Brain pericyte (primary cell): Measurements from ENCODE around the gene CCT5.
"Not testable (repeated sequence)": the region's sequence is repeated elsewhere in the genome, so short reads cannot be mapped to it uniquely, and the experiment has no call there.

ENCODE experiments used
- DNase-seq: peaks from one replicate; pipeline ENCODE4 v3.0.0-alpha.2; 2012; ENCODE audit warnings: low read depth, low spot score

CCT5 gene

DNA sequence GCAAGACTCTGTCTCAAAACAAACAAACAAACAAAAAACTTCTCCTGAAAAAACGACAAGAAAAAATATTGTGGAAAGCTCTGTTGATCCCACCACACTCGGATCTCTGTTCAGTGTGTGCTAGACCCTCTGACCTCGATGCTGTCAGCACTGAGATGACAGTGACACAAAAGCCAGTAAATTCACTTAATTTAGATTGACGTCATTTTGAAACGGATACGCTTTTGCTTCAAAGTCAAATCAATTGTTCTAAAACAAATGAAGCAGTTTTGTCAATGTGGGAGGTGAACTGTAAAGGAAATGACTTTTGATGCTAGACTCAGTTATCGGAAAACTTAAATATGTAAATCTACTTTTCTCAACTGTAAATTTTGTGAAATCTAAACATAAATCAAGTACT, 26.6 kb downstream of the CCT5 start:
- no peak for DNase-seq

DNA sequence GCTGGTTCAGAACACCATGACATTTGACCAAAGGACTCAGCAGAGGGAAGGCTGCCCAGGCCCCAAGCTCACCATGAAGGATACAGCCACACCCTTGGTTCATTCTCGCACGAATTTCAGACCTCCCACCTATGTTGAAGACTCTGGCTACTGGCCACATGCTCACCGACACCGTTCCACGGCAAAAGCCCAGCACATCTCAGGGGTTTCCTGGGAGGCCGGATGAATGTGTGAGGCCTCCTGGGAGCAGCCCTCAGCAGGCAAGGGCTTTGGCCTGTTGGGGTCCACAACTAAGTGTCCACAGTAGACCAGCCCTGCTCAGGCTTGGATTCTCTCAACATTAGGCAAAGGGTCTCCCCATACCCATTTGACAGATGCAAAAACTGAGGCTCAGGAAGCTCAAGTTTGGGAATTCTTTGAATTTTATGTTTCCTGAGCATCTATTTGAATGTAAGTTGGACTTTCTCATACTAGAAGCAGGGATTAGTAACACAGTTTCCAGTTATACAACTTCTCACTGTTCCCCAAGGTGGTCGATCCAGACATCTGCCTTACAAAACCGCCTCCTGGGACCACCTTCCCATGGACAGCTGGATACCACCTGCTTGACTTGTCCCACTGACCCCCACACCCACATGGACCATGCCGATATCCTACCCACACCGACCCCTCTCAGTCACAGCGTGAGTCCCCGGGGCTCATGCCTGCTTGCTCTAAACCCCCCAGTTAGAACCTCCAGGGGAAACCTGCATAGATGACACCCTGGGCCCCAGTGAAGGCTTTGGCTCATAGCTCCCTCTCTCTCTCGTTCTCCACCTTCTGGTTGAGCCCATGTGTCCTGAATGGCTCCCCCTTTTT, 27.9 kb downstream of the CCT5 start:
- no peak for DNase-seq

DNA sequence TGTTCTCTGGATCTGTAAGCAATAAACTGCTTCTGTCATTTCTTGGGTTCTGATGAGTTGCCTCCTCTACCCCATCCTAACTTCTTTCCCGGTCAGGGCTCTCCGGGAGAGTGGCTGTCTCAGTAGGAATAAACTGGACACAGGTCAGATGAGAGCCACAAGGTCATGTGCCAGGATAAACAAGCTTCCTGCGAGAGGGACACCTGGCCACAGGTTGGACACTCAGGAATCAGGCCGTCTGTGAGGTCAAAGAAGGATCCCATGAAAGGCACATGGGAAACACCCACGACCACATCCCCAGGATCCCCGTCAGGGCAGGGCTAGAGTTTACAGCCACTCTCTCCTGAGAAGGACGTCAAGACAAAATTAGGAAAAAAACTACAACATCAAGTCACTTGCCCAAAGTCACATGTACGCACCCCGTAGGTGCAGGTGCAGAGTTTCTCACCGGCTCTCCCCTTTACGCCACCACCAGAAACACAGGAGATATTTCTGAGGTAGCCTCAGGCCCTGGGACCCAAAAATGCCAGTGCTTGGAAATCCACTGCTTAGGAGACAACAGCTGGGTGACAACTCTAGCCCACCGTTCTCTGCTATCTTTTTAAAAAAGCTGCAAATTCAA, 28.7 kb downstream of the CCT5 start:
- DNase-seq: no peak

DNA sequence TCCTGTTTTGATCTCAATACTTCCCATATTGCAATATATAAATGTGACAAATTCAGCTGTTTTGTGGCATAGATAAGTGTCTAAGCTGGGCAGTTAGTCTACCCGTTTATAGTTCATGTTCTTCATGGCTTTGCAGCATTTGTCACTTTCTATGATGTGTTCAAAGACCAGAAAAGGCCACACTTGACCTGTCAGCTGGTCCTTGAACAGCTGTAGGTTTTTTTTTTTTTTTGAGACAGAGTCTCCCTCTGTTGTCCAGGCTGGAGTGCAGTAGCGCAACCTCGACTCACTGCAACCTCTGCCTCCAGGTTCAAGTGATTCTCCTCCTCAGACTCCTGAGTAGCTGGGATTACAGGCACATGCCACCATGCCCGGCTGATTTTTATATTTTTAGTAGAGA, 29.2 kb downstream of the CCT5 start:
- DNase-seq: no peak

DNA sequence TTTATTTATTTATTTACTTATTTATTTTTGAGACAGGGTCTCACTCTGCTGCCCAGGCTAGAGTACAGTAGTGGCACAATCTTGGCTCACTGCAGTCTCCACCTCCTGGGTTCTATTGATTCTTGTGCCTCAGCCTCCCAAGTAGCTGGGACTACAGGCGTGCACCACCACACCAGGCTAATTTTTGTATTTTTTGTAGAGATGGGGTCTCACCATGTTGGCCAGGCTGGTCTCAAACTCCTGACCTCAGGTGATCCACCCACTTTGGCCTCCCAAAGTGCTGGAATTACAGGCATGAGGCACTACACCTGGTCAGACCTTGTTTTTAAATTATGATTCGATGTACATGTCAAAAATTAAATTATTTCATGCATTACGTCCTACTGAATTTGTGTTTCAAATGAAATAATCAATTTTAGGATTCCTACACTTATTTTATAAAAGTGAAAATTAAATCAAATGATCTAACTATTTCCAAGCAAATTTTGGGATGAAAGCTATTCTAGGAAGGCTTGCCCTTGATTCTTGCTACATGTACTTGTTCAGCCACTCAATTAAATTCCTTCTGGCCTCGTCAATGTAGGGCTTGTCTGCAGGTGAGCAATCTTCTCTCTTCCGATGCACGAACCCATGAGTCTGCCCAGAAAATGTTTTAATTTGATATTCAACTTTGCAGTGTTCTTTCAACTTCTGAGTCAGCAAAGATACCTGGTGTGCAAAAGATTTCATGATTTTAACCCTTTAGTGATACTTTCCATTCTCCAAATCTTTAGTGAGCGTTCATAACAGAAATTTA, 30.0 kb downstream of the CCT5 start:
- no peak for DNase-seq

DNA sequence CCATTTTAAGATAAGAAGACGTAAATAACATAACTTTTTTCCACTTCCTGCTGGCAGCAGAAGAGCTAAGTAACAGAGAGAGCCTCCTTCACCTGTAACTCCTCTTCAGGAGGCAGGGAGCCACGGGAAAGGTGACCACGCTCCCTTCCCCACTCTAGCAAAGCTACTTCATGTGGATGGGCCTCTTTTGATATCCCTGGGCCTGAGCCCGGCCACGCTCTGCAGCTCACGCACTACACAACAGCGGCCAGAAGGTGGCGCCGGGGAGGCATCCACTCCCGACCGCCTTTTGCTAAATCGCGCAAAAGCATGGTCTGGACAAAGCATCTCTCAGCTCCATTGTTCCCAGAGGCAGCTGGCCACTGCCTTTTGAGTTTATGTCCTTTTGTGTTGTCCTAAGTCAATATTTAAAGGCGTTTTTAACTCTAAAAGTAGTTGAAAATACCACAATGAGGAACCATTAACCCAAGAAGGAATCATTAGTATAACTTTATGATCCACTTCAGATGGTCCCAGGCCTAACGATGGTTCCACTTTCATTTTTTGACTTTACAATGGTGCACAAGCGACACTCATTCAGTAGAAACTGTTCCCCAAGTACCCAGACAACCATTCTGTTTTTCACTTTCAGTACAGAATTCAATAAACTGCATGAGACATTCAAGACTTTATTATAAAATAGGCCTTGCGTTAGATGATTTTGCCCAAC, 34.0 kb downstream of the CCT5 start:
- DNase-seq: peak; percentile 38

DNA sequence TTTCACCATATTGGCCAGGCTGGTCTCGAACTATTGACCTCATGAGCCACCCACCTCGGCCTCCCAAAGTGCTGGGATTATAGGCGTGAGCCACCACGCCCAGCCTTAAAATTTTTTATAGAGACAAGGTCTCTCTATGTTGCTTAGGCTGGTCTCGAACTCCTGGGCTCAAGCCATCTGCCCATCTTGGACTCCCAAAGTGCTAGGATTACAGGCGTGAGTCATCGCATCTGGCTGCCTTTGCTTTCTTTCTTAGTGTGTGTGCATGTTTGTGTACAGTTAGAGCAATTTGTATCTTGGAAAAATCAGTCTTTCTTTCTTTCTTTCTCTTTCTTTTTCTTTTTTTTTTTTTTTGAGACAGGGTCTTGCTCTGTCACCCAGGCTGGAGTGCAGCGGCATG, 35.3 kb downstream of the CCT5 start:
- not testable (repeated sequence) for DNase-seq

DNA sequence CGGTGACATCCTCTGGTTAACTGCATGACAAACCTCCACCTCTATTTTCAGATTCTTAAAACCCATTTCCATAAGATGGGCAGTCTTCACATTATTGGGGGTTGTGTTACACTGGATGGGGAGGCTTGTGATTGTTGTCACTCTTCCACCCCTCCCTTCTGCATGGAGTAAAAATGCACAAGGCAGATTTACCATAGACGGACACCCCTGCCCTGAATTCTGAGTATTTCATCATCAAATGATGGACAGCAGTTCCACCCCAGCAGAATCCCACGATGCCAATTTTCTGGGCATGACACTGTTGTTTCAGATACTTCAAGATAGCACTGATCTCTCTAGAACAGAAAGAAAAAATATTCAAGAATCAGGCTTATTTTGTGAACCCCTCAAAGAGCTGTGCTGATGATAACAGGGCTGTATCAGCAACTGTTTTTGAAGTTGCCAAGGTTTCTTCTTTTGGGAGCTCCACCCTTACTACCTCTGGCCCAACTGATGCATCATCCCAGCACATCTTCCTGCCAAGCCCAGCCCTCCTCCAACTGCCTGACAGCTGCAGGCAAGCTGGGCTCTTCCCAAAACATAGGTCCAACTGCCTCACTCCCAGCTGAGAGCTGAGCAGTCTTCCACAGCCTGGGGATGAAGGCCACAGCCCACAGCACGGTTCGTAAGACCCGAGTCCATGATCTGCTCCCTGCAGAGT, 36.2 kb downstream of the CCT5 start:
- DNase-seq: no peak

DNA sequence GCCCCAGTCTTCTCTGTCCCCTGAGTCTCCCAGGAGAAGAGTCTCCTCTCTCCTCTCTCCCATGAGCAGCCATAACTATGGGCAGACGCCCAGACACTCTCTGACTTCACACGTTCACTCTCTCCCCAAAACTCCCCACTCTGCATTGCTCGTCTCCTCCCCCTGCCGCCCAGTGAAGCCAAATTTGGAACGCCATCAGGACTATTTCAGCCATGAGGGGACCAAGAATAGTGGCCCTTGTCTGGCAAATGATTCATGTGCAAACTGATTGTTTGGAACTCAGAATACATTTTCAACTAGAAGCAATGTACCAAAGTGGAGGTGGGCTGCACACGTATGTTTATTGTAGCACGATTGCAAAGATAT, 36.8 kb downstream of the CCT5 start:
- DNase-seq: no peak

DNA sequence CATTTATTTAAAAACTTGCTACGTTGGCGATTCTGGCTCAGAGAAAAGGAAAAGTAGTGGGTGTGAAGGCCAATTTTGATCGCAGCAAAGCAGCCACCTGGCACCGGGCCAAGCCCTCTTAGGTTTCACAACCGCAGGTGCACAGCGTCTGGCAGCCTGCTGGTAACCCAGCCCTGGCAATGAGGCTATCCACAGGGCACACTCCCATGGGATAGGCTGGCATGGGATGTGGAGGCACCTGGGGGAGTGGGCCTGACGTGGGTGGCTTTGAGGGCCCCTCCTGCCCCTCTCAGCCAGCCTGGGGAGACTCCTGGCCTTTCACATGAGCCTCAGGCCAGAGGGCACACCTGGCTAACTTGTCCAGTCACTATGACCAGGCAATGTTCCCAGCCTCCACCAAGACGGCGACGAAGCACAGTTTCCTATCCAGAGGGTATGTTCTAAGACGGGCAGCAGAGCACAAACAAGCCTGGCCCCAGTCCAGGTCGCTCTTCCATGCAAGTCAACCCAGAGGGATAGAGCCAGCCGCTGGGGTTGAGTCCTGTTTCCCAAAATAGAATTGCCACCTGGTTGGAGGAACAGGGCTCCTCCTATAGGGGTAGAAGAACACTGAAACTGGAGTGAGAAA, 38.6 kb downstream of the CCT5 start:
- no peak for DNase-seq

DNA sequence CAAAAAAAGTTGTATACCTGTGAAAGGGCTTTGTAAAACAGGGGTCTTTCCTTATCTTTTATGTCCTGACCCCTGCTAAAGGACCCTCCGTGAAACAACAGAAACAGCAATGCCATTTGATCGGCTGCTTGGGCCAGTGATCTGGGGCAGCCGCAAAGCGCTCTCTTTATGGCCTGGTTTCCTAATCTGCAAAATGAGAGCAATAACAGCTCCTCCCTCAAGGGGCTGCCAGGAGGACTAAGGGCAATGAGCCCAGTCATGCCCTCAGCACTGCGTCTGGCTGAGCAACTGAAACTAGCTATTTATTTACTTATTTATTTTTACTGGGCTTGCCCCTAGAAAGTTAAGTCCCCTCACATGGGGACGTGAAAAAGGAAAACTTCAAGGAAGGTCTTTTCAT, 39.3 kb downstream of the CCT5 start:
- no peak for DNase-seq

DNA sequence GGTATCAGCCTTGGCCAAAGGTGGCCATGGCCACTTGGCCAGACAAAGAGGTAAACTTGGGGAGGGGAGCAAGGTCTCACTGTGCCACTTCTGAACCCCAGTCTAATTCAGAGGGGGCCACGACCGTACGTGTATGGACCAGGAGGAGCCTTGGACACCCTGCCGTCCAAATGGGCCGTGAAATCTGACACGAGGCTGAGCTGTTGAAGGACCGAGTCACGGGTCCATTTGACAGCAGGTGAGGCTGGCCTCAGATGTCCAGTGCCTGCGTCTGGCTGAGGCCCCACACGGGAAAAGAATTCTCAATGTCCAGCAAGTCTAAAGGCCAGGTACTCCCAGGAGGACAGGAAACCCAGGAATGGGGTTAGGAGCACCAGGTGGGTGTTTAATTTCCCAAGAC, 39.9 kb downstream of the CCT5 start:
- DNase-seq: no peak

DNA sequence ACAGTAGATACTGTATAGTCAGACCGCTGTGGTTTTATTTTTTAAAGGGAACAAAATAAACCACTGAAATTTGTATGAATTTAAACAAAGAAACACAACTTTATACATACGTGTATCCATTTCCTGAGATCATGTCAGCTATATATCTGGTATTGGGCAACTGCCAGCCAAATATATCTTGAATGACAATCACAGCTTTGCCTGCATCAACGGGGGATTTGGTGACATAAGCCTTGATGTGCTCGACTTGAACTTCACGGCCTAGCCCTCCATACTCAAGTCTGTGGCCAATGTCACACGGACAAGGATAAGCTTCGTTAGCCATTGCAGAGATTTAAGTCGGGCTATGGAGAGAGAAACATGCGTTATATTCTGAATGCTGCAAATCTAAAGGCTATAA, 40.4 kb downstream of the CCT5 start:
- DNase-seq: no peak

DNA sequence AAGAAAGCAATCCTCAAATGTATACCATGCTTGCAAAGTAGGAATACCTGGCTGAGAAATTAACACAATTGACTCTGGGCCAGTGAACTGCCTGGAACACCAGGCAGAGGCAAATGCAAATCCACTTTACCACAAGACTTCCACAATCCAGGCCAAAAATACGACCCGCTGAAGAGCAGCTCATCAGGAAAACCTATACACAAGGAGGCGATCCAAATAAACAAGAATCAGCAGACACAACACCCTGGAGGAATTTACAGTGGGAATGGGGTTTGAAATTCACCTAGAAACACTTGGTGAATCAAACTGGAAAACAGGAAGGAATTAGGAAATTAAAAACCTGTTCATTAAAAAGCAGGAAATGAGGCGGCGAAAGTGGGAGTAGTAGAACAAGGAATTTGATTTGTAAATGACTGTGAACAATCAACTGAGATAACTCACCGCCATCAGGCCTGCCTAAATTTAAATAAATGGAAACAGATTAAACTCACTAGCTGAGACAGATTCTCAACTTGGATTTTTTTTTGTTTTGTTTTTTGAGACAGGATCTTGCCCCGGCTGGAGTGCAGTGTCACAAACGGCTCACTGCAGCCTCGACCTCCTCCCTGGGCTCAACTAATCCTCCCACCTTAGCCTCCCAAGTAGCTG, 41.7 kb downstream of the CCT5 start:
- DNase-seq: no peak

DNA sequence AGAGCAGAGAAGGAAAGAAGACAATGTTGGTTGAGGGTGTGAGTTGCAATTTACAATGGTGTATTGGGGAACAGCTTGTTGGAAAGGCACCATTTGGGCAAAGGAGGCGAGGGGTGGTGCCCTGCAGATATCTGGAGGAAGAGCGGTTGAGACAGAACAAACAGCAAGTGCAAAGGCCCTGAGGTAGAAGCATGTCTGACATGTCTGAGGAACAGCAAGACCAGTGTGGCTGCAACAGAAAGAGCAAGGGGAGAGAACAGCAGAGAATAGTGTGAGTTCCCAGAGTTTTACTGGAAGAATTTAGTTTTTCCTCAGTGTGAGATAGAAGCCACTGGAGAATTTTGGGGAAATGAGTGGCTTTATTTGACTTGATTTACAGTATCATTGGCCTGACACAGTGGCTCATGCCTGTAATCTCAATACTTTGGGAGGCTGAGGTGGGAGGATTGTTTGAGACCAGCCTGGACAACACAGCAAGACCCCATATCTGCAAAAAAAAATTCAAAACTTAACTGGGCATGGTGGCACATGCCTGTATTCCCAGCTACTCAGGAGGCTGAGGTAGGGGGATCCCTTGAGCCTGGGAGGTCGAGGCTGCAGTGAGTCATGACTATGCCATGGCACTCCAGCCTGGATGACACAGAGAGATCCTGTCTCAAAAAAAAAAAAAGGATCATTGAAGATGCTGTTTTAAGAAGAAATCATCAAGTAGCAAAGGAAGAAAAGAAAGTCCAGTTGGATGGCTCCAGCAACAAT, 44.0 kb downstream of the CCT5 start:
- DNase-seq: no peak

DNA sequence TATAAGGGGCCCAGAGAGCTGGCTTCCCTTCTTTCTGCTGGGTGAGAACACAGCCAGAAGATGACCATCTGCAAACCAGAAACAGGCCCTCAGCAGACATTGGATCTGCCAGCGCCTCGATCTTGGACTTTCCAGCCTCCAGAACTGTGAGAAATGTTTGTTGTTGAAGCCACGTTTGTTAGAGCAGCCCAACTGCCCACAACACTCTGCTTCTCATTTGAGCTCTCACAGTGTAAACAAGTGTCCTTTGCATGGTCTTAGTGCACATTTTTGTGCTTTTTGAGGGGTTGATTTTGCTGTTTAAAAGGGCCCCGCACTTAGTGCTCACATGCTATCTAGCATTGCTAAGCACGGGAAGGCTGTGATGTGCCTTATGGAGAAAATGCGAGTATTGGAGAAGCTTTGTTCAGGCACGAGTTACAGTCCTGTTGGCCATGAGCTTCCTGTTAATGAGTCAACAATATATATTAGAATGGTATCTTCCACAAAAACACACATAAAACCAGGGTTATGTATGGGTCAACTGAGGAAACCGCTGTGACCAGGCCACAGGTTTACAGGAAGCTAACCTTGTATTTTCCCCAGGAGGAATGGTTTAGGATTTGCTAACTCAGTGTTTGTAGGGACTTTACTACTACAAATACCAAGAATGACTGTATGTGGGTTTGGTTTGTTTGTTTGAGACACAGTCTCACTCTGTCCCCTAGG, 45.7 kb downstream of the CCT5 start:
- DNase-seq: no peak

DNA sequence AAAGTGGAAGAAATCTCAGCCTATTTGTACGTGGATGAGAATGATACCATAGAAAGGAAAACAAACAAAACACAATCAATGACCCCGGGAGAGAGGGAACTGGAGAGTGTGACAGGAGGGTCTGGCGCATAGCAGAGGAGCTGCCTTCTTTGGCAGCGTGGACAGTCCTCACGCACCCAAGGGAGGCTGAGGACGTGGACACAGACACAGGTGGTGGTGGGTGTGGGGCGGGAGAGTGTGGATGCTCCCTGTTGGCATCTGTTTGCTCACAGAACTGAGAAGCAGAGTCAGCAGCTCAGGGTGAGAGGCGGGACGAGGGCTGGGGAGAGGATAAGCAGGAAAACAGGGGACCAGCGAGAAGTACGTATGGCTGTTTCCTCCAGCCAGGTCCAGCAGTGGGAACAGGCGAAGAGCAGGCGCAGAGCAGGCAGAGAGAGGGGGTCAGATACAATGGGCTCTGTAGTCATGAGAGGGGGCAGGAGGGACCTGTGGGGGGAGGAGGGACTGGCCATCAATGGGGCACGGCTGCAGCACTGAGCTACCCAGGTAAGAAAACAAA, 47.6 kb downstream of the CCT5 start:
- DNase-seq: no peak

DNA sequence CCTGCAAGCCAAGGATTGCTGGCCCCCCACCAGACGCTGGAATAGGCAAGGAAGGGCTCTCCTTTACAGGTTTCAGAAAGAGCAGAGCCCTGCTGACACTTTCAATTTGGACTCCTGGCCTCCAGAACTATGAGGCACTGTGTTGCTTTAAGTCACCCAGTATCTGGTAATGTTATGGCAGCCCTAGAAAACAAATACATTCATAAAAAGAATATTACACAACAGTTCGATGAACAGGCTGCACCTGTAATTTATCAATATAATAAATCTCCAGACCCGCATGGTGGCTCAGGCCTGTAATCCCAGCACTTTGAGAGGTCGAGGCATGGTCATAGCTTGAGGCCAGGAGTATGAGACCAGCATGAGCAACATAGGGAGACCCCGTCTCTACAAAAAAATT, 50.2 kb downstream of the CCT5 start:
- DNase-seq: no peak

DNA sequence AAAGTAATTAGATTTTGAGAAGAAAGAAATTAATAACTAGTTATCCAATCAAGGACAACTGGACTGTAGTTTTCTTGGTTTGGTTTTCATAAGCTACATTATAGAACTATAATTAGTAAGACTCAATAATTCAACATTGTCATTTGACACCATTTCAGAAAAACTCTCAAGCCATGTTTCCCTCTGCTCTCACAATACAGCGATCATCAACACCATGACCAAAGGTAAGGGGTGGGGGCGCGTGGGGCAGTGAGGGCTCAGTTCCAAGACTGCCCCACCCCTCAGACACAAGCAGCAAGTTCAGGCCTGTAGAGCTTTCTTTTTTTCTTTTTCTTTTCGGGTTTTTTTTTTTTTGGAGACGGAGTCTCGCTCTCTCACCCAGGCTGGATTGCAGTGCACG, 51.2 kb downstream of the CCT5 start:
- no peak for DNase-seq
